Activated T-cell treated with anti-CD3 and anti-CD28 coated beads, Interleukin-2, amount 50 U/mL, for 24 hours (primary cell): Measurements from ENCODE around the gene TTK.
"Not testable (repeated sequence)": the region's sequence is repeated elsewhere in the genome, so short reads cannot be mapped to it uniquely, and the experiment has no call there.

ENCODE experiments used
- DNase-seq: peaks from one replicate; pipeline ENCODE4 v3.0.0-alpha.2; 2020
- H3K27ac Mint-ChIP-seq: 2 replicates; pipeline ENCODE4 v1.8.0; 2020; ENCODE audit warnings: mild to moderate bottlenecking, mixed read lengths
- H3K27me3 Mint-ChIP-seq: 2 replicates; pipeline ENCODE4 v1.8.0; 2020; ENCODE audit warnings: mixed read lengths
- H3K36me3 Mint-ChIP-seq: 2 replicates; pipeline ENCODE4 v1.8.0; 2020; ENCODE audit warnings: low read depth, mixed read lengths
- H3K4me1 Mint-ChIP-seq: 2 replicates; pipeline ENCODE4 v1.8.0; 2020; ENCODE audit warnings: low read depth, mixed read lengths
- H3K4me3 Mint-ChIP-seq: 2 replicates; pipeline ENCODE4 v1.8.0; 2020; ENCODE audit warnings: mild to moderate bottlenecking, moderate library complexity, mixed read lengths
- H3K9me3 Mint-ChIP-seq: 2 replicates; pipeline ENCODE4 v1.8.0; 2020; ENCODE audit warnings: mixed read lengths

The TTK gene

DNA sequence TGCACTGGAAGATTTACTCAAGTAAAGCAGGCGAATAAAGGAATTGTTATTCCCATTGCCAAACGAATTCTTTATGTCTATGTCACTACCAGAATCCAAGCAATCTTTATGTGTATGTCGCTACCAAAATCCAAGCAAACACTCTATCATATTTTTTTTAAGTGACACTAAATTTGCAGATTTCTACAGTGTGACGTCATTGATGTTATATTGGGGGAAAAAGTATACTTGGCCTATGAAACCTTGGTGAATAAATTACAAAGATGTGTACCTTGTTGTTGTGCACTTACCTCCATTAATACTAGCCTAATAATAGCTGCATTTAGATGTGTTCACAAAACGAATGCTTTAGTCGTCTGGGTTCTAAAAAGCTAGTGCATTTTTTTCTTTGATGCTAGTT is 957 bp downstream of the TTK start:
- Mint-ChIP-seq H3K27me3 (no peaks in the 10 kb centered on the region), H3K4me3 (peak overlapping the region; percentile 95), H3K27ac (peak overlapping the region; percentile 94), H3K4me1 (peaks cover 22% of the 10 kb centered on the region), H3K36me3 (peaks cover 38% of the 10 kb centered on the region), H3K9me3 (no peaks in the 10 kb centered on the region)
- no peak for DNase-seq

DNA sequence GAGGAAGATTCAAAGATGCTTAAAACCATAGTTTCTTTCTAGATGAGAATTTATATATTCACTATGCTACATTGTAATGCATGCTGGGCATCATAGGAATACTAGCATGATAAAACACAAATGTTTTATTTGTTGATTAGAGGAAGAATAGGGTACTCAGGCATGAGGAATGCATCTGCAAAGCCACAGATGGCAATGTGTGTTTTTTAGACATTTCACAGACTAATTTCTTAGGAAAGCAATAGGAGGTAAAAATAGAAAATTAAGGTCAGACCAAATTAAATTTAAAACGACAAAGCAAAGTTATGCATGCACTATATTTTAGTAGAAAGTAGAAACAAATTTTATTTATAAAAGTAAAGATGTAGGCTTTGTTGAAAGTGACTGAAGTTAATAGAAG is 2.1 kb downstream of the TTK start:
- Mint-ChIP-seq H3K27me3 (no peaks in the 10 kb centered on the region), H3K27ac (no peak overlapping the region), H3K4me1 (peaks cover 22% of the 10 kb centered on the region), H3K9me3 (no peaks in the 10 kb centered on the region), H3K4me3 (no peak overlapping the region), H3K36me3 (peaks cover 48% of the 10 kb centered on the region)
- no peak for DNase-seq

DNA sequence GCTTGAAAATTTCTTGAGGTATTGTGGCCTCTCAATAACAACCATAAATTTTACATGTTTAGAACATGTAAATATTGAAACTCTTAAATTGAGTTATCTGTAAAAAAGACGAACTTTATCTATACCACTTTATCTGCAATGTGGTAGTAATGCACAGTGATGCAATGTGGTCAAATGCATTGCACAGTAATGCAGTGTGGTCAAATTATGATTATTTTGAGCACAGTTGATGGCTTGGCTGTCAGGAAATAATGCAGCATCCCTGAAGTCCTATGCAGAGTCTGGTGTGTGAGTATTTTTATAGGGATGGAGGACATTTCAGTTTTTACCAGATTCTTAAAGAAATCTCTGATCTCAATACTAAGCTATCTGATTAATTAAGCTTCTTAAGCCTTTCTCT is 5.1 kb downstream of the TTK start:
- peaks cover 74% of the 10 kb centered on the region for H3K36me3 Mint-ChIP-seq
- no peak for DNase-seq
- H3K27ac Mint-ChIP-seq = no peak overlapping the region
- H3K4me1 Mint-ChIP-seq = peaks cover 11% of the 10 kb centered on the region
- H3K4me3 Mint-ChIP-seq = no peak overlapping the region
- no peaks in the 10 kb centered on the region for H3K27me3 Mint-ChIP-seq
- H3K9me3 Mint-ChIP-seq = no peaks in the 10 kb centered on the region

DNA sequence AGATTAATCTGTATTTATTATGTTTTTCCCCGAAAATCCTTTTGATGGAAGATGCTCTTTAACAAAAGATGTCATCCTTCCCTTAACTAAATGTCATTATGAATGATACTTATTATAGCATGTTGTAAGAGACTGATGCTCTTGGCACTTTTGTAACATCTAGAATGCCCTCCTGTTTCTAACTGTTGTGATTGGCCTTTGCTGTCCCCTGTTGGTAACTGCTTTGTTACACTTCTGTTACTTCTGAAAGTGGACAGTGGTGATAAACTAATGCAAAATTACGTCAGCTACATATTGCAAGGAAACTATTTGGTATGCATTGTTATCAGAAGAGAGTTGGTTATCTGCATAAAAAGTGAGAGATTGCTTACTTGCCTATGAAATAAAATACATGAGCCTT is 5.8 kb downstream of the TTK start:
- Mint-ChIP-seq H3K36me3 (peaks cover 76% of the 10 kb centered on the region), H3K27me3 (no peaks in the 10 kb centered on the region), H3K4me3 (no peak overlapping the region), H3K4me1 (peaks cover 5% of the 10 kb centered on the region), H3K9me3 (no peaks in the 10 kb centered on the region), H3K27ac (no peak overlapping the region)
- no peak for DNase-seq

DNA sequence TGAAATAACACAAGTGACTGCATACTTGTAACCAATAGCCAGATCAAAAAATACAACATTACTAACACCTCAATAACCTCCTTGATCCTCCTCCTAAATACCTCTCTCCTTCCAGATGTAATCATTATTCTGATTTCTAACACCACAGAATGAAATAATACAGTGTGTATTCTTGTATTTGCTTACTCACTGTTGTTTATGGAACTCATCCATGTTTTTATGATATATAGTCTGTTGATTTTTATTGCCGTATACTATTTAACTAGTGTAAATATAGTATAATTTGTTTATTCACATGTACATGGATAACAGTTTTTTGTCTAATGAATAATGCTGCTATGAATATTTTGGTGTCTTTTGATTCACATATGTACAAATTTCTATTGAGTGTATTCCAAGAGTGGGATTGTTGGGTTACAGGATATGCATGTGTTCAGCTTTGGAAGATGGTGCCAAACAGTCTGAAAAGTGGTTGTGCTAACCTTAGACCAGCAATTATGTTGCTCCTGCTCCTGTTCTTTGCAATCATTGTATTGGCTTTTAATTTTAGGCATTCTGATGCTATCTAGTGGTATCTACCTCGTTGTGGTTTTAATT is 11.5 kb downstream of the TTK start:
- Mint-ChIP-seq H3K27me3 (no peaks in the 10 kb centered on the region), H3K4me1 (no peaks in the 10 kb centered on the region), H3K36me3 (peaks cover 66% of the 10 kb centered on the region), H3K9me3 (no peaks in the 10 kb centered on the region), H3K4me3 (no peak overlapping the region), H3K27ac (no peak overlapping the region)
- DNase-seq = no peak

DNA sequence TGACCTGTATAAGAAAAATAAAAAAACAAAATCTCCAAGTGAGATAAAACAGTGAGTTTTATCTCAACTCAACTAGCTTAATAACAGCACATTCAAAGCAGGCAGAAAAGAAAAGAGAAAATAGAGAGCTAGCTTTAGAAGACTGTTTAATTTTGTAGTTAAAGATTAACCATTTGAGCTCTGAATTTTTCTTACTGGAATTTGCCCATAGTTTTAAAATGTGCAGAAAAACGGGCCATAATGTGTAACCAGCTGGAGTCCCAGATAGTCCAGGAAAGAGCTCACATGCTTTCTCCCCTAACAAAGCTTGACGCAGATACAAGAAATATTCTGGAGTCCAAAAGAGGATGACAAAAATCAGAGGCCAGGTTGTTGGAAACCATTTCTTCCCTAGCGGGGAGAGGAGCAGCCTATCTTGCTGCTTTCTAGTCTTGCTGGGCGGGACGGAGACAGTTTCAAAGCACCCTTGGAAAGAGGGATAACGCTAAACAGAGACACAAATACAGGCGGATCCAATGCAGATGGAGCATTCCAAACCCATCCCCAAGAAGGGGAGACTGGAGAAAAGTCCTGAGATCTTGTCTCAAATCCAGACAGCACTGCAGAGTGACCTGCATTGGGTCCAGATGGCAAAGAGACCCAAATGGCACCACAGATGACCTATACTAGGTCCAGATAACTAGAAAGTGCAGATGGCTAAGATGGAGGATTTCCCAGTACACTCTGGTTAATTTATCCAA is 16.1 kb downstream of the TTK start:
- no peaks in the 10 kb centered on the region for H3K4me1 Mint-ChIP-seq
- H3K36me3 Mint-ChIP-seq = peaks cover 37% of the 10 kb centered on the region
- no peak overlapping the region for H3K4me3 Mint-ChIP-seq
- DNase-seq = no peak
- H3K9me3 Mint-ChIP-seq = no peaks in the 10 kb centered on the region
- H3K27me3 Mint-ChIP-seq = no peaks in the 10 kb centered on the region
- H3K27ac Mint-ChIP-seq = no peak overlapping the region

DNA sequence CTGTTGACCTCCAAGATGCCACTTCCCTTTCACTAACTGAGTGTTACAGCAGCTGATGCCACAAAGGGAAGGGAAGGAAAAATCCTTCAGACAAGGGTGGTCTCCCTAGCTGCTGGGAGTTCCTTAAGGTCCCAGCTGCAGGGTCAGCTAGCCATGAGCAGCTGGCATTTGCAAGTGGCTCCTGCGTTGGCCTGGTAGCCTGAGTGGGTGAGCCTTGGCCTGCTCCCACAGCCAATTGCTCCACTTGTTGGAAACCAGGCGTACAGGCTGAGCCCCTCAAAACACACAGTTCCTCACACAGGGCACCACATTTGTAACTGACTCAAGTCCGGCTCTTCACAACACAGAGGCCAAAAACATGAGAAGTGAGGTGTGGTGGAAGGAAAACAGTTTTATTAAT is 16.7 kb downstream of the TTK start:
- no peaks in the 10 kb centered on the region for H3K27me3 Mint-ChIP-seq
- no peak overlapping the region for H3K27ac Mint-ChIP-seq
- no peaks in the 10 kb centered on the region for H3K4me1 Mint-ChIP-seq
- no peak for DNase-seq
- H3K36me3 Mint-ChIP-seq = peaks cover 36% of the 10 kb centered on the region
- H3K9me3 Mint-ChIP-seq = no peaks in the 10 kb centered on the region
- no peak overlapping the region for H3K4me3 Mint-ChIP-seq

DNA sequence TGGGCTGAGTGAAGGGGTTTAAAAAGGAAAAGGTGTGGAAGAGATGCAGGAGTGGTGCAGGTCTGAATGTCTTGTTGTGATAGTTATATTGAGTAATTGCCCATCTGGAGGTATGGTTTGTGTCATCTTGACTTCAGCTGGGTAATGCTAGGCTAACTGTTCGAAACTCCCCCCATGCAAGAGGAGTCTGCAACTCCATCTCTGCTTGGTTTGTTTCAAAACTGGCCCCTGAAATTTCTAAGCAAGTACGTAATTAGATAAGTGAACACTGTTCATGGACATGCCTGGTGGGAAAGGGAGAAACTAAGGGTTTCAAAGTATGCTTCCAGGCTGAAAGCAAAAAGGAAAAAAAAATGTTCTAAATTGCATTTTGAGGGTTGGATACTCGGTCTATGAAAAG is 17.1 kb downstream of the TTK start:
- Mint-ChIP-seq H3K4me1 (no peaks in the 10 kb centered on the region), H3K27ac (no peak overlapping the region), H3K9me3 (no peaks in the 10 kb centered on the region), H3K4me3 (no peak overlapping the region), H3K36me3 (peaks cover 36% of the 10 kb centered on the region), H3K27me3 (no peaks in the 10 kb centered on the region)
- no peak for DNase-seq

DNA sequence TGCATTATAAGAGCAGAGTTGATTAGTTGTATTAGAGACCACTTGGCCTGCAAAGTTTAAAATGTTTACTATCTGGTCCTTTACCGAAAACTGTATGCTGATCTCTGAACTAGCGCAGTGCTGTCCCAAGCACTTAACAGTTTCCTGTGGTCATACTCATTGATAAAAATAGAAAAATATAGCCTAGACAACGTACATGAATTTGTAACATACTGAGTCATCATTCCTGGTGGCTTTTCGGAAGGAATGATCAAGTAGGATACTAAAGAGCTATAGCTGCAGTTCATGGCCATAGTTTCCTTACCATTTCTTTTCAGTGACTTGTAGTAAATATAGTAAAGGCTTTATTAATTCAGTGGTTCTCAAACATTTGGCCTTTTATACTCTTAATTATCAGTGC is 18.4 kb downstream of the TTK start:
- H3K27ac Mint-ChIP-seq = no peak overlapping the region
- no peaks in the 10 kb centered on the region for H3K27me3 Mint-ChIP-seq
- H3K36me3 Mint-ChIP-seq = peaks cover 31% of the 10 kb centered on the region
- H3K4me3 Mint-ChIP-seq = no peak overlapping the region
- H3K9me3 Mint-ChIP-seq = no peaks in the 10 kb centered on the region
- DNase-seq = no peak
- no peaks in the 10 kb centered on the region for H3K4me1 Mint-ChIP-seq

DNA sequence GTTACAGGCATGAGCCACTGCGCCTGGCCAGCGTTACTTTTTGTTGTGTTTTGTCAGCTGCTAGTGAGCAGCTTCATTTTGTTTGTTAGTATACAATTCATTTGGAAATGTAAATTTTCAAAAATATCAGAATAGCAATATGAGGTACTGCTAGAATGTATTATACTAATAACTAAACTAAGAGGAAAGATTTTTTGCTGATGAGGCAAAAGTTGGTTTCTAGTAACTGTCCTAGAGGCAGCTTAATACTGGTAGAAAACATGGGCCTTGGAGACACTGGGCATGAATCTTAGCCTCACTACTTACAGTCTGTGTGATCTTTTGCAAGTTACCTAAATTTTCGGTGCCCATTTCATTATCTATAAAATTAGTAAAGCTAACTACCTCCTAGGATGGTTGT is 24.1 kb downstream of the TTK start:
- no peak overlapping the region for H3K4me3 Mint-ChIP-seq
- H3K27ac Mint-ChIP-seq = no peak overlapping the region
- H3K9me3 Mint-ChIP-seq = no peaks in the 10 kb centered on the region
- H3K27me3 Mint-ChIP-seq = no peaks in the 10 kb centered on the region
- H3K4me1 Mint-ChIP-seq = peaks cover 3% of the 10 kb centered on the region
- DNase-seq = no peak
- peaks cover 60% of the 10 kb centered on the region for H3K36me3 Mint-ChIP-seq

DNA sequence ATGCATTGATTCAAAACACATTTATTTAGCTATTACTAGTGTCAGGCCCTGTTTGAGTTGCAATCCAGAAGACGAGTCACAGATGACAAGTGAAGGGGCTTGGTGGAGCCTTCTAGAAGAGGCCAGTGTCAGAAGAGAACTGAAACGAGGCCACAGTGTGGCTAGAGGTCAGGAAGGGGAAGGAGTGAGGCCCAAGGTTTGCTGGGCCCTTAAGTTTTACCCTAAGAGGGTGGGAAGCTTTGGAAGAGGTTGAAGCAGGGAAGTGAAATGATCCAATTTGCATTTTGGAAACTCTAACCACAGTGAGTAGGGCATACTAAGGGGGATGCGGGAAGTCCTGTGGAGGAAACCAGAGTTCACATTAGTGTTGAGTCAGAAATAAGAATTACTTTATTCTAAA is 25.0 kb downstream of the TTK start:
- no peak for DNase-seq
- Mint-ChIP-seq H3K36me3 (peaks cover 58% of the 10 kb centered on the region), H3K27me3 (no peaks in the 10 kb centered on the region), H3K4me1 (peaks cover 3% of the 10 kb centered on the region), H3K27ac (peak overlapping the region; percentile 47), H3K9me3 (no peaks in the 10 kb centered on the region), H3K4me3 (no peak overlapping the region)

DNA sequence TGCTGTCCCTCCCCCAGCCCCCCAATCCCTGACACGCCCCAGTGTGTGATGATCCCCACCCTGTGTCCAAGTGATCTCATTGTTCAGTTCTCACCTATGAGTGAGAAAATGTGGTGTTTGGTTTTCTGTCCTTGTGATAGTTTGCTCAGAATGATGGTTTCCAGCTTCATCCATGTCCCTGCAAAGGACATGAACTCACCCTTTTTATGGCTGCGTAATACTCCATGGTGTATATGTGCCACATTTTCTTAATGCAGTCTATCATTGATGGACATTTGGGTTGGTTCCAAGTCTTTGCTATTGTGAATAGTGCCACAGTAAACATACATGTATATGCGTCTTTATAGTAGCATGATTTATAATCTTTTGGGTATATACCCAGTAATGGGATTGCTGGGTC is 43.8 kb downstream of the TTK start:
- peaks cover 23% of the 10 kb centered on the region for H3K36me3 Mint-ChIP-seq
- not testable (repeated sequence) for H3K27me3 Mint-ChIP-seq, DNase-seq, H3K4me1 Mint-ChIP-seq, H3K27ac Mint-ChIP-seq, H3K9me3 Mint-ChIP-seq, H3K4me3 Mint-ChIP-seq

DNA sequence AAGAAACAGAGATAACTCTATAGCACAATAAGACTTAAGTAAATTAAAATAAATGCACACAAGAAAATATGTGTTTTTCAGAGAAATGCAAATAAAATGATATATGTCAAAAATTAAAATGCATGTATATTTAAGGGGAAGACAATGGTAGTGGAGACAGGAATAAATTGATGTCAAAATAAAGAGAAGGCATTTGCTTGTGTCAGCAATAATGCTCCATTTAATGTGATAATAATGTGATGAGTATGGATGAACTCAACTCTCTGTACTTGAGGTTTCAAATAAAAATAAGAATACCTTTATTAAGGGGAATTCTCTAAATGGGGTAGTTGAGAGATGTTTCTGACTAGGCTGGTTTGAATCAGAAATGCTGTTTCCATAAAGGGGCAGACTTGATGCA is 56.3 kb downstream of the TTK start:
- Mint-ChIP-seq H3K4me3 (no peak overlapping the region), H3K27ac (no peak overlapping the region)

DNA sequence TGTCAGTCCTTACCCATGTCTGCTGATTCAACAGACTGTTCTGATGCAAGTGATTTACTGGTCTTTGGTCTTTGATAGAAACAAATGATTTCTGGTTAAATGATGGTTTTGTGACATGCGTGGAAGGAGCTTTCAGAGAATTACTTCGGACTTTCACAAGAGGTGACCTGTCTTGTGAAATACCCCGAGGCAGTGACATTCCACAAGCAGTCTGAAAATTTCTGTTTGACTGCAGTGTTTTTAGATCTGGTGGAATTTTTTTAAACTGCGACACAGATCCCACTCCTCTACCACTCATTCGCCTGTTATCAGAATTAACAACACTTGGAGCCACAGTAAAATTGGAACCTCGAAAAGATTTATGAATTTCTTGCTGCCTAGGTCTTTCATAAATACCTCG is 63.7 kb downstream of the TTK start:
- H3K27me3 Mint-ChIP-seq, H3K4me1 Mint-ChIP-seq, H3K9me3 Mint-ChIP-seq, H3K4me3 Mint-ChIP-seq, DNase-seq, H3K27ac Mint-ChIP-seq, H3K36me3 Mint-ChIP-seq: not testable (repeated sequence)

More for the DNA sequence above, 56.3 kb downstream of the TTK start:
- Mint-ChIP-seq H3K36me3 (no peaks in the 10 kb centered on the region), H3K9me3 (no peaks in the 10 kb centered on the region), H3K27me3 (no peaks in the 10 kb centered on the region), H3K4me1 (no peaks in the 10 kb centered on the region)
- DNase-seq = no peak

DNA sequence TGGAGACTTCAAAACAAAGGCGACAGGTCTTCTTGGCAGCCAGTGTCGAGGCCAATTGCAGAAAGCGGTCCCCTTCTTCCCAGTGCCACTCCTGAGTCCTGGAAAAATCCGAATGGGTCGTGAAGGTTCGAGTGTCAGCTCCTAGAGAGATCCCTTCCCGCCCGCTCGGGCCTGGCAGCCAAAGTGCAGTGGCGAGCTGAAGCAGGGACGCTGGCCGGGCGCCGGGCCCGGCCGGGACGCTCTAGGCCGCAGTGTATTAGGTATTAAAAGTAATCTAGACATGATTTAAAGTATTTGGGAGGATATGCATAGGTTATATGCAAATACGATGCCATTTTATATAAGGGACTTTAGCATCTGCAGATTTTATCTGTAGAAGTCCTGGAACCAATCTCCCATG is 66.0 kb downstream of the TTK start:
- H3K4me3 Mint-ChIP-seq, H3K9me3 Mint-ChIP-seq, H3K27me3 Mint-ChIP-seq, H3K27ac Mint-ChIP-seq, DNase-seq, H3K4me1 Mint-ChIP-seq, H3K36me3 Mint-ChIP-seq: not testable (repeated sequence)

DNA sequence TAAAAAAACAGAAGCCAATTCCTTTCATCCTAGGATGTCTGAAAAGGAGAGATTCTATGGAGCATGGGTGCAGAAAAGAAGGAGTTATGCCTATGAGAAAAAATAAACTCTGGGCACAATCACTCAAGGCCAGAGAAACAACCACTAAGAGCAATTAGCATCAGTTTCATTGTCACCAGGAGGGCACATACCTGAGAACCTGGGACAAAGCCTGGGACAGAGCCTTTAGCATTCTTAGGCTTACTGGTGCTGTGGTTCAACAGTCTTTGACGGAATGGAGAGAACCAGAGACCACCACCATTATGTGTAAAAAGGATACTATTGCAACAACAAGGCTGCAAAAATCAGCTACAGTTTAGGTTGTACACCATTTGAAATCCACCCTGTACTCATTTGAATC is 72.6 kb downstream of the TTK start:
- Mint-ChIP-seq H3K4me3 (no peak overlapping the region), H3K36me3 (no peaks in the 10 kb centered on the region), H3K4me1 (no peaks in the 10 kb centered on the region), H3K27me3 (no peaks in the 10 kb centered on the region), H3K9me3 (no peaks in the 10 kb centered on the region), H3K27ac (no peak overlapping the region)
- no peak for DNase-seq
